Mesendoderm (in vitro differentiated cells): ENCODE data around the gene ABCC8.

Experiments
- DNase-seq: peaks from one replicate; pipeline ENCODE4 v3.0.0; 2013
- H2AK5ac ChIP-seq: 2 replicates; pipeline ENCODE4 v1.6.1; 2013; ENCODE audit warnings: low read length, inconsistent platforms
- H2BK120ac ChIP-seq: 2 replicates; pipeline ENCODE4 v1.6.1; 2013; ENCODE audit warnings: low read depth, mild to moderate bottlenecking, low read length, moderate library complexity, mixed read lengths
- H2BK15ac ChIP-seq: replicated peaks from 2 replicates; pipeline ENCODE4 v1.6.1; 2013; ENCODE audit warnings: low read depth, mild to moderate bottlenecking, moderate library complexity
- H2BK5ac ChIP-seq: 2 replicates; pipeline ENCODE4 v1.6.1; 2013; ENCODE audit warnings: low read length, inconsistent platforms
- H3K18ac ChIP-seq: 2 replicates; pipeline ENCODE4 v1.6.1; 2013; ENCODE audit warnings: mild to moderate bottlenecking, low read length, mixed read lengths
- H3K23ac ChIP-seq: one replicate; pipeline ENCODE4 v1.6.1; 2013; ENCODE audit warnings: low read length
- H3K27ac ChIP-seq: 2 replicates; pipeline ENCODE4 v1.5.1; 2013; ENCODE audit warnings: low read depth, mild to moderate bottlenecking, inconsistent platforms, low read length, moderate library complexity
- H3K27me3 ChIP-seq: 2 replicates; pipeline ENCODE4 v1.6.1; 2013; ENCODE audit warnings: low read length, control low read depth, mild to moderate bottlenecking, inconsistent platforms; ENCODE audit not compliant: insufficient read depth, poor library complexity
- H3K36me3 ChIP-seq: 2 replicates; pipeline ENCODE4 v1.6.1; 2013; ENCODE audit warnings: low read length, inconsistent platforms; ENCODE audit not compliant: control insufficient read depth, insufficient read depth
- H3K4ac ChIP-seq: one replicate; pipeline ENCODE4 v1.6.1; 2013; ENCODE audit warnings: low read depth, mild to moderate bottlenecking, low read length, moderate library complexity
- H3K4me1 ChIP-seq: 2 replicates; pipeline ENCODE4 v1.6.1; 2013; ENCODE audit warnings: low read depth, low read length, inconsistent platforms; ENCODE audit not compliant: control insufficient read depth
- H3K4me2 ChIP-seq: 2 replicates; pipeline ENCODE4 v1.6.1; 2013; ENCODE audit warnings: low read length
- H3K4me3 ChIP-seq: 2 replicates; pipeline ENCODE4 v1.5.1; 2013; ENCODE audit warnings: mild to moderate bottlenecking, low read length
- H3K56ac ChIP-seq: one replicate; pipeline ENCODE4 v1.6.1; 2013; ENCODE audit warnings: low read length
- H3K79me1 ChIP-seq: 2 replicates; pipeline ENCODE4 v1.6.1; 2013; ENCODE audit warnings: low read length, inconsistent platforms
- H3K79me2 ChIP-seq: 2 replicates; pipeline ENCODE4 v1.6.1; 2013; ENCODE audit warnings: mild to moderate bottlenecking, low read length; ENCODE audit not compliant: control insufficient read depth, insufficient read depth
- H3K9ac ChIP-seq: 2 replicates; pipeline ENCODE4 v1.6.1; 2013; ENCODE audit warnings: low read length, inconsistent platforms
- H4K5ac ChIP-seq: one replicate; pipeline ENCODE4 v1.6.1; 2013; ENCODE audit warnings: low read length
- H4K8ac ChIP-seq: one replicate; pipeline ENCODE4 v1.6.1; 2013; ENCODE audit warnings: low read depth, mild to moderate bottlenecking, control low read depth, low read length, moderate library complexity
- WGBS: extraction: QIAGEN DNeasy Blood & Tissue Kit; methylation state at CpG from one replicate; pipeline ENCODE4 v1.1.7; 2013; ENCODE audit warnings: low lambda C conversion rate, missing lambda C conversion rate; ENCODE audit not compliant: insufficient coverage; ENCODE audit errors: extremely low coverage; 5-methylcytosine and 5-hydroxymethylcytosine counted together

Gene ABCC8

DNA sequence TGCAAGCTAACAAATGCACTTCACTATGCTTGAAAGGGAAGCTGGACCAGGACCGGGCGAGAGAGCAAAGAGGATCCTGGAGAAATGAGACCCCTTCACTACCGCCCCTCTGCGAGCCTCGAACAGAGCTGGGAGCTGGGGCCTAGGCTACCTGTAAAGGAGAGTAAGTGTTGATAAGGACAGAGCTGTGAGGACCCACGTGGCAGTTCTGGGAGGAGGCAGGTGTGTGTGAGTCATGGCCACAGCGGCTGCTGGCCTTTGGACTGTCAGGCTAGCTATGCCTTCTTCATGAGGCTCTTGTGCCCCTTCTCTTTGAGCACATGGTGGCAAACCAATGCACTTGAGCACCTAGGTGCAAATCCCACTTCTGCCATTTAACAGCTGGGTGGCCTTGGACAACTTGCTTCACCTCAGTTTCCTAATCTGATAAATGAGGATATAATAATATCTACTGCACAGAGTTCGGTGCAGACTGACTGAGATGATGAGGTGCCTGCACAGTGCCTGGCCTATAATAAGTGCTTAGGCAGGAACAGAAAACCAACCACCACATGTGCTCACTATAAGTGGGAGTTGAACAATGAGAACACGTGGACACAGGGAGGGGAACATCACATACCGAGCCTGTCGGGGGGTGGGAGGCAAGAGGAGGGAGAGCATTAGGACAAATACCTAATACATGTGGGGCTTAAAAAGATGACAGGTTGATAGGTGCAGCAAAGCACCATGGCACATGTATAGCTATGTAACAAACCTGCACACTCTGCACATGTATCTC is 52.9 kb downstream of the ABCC8 start:
- H2BK15ac ChIP-seq = no peak overlapping the region
- no peak overlapping the region for H4K5ac ChIP-seq
- no peak overlapping the region for H2BK120ac ChIP-seq
- no peak for DNase-seq
- H3K27me3 ChIP-seq = no peaks in the 10 kb centered on the region
- no peak overlapping the region for H3K4ac ChIP-seq
- H3K4me3 ChIP-seq = no peak overlapping the region
- no peak overlapping the region for H3K9ac ChIP-seq
- H3K36me3 ChIP-seq = no peaks in the 10 kb centered on the region
- H3K4me2 ChIP-seq = no peak overlapping the region
- no peak overlapping the region for H3K18ac ChIP-seq
- no peak overlapping the region for H3K23ac ChIP-seq
- no peak overlapping the region for H4K8ac ChIP-seq
- no peak overlapping the region for H3K56ac ChIP-seq
- H3K79me1 ChIP-seq = no peaks in the 10 kb centered on the region
- no peaks in the 10 kb centered on the region for H3K79me2 ChIP-seq
- H2AK5ac ChIP-seq = no peak overlapping the region
- no CpG with 5 or more reads among the region's 11 CpGs for WGBS
- H2BK5ac ChIP-seq = no peak overlapping the region
- H3K4me1 ChIP-seq = no peaks in the 10 kb centered on the region
- no peak overlapping the region for H3K27ac ChIP-seq

DNA sequence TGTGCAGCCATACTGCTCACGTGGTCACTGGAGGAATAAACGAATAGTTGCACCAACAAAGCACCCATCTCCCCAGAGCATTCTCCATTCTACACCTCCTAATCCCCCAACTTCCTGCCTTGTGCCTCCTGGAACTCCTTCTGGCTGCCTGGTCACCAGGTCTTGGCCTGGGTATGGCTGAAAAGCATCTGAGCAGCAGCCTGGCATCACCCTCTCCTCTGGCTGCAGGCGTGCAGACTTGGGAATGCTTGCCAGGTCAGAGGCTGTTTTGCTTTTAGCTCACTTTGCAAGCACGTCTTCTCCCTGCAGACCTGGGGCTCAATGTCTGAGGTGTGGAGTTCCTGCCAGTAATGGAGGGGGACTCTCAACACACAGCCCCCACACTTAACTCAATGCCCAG is 54.9 kb downstream of the ABCC8 start:
- Histone ChIP-seq H2BK120ac (no peak overlapping the region), H3K27ac (no peak overlapping the region), H3K9ac (no peak overlapping the region), H4K8ac (no peak overlapping the region), H3K79me1 (no peaks in the 10 kb centered on the region), H3K23ac (no peak overlapping the region), H3K4me2 (no peak overlapping the region), H3K4me3 (no peak overlapping the region), H3K27me3 (no peaks in the 10 kb centered on the region), H3K79me2 (no peaks in the 10 kb centered on the region), H3K56ac (no peak overlapping the region), H3K36me3 (no peaks in the 10 kb centered on the region), H3K4ac (no peak overlapping the region), H2BK15ac (no peak overlapping the region), H3K4me1 (no peaks in the 10 kb centered on the region), H3K18ac (no peak overlapping the region), H2BK5ac (no peak overlapping the region), H4K5ac (no peak overlapping the region), H2AK5ac (no peak overlapping the region)
- DNase-seq = no peak
- no CpG with 5 or more reads among the region's 4 CpGs for WGBS

DNA sequence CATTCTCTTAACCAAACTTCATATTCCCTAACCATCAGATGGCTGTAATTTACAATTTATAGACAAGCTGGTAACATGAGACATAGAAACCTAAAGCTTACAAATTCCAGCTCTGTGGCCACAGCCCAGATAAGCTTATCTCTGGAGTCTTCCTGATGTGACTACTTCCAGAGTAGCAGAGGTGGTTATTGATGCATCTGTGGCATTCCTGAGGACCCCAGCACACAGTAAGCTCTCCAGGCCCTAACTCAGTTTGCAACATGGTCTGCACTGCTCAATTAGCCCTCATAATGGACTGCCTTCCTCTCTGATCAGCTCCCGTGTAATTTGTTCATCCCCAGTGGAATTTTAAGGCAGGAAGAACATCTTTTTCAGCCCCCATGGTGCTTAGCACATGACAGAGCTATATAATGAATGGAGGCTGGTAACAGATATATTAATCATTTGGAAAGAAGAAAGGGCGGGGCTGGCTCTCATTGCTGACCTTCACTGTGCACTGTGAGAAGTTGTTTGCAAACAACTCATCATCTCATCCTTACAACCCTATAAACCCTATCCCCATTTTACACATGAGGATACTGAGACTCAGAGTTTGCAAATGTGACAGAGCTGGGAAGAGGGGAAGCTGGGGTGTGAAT is 58.1 kb downstream of the ABCC8 start:
- WGBS = no CpG with 5 or more reads among the region's 2 CpGs
- no peak overlapping the region for H2BK120ac ChIP-seq
- H3K27me3 ChIP-seq = no peaks in the 10 kb centered on the region
- DNase-seq = peak; percentile 49
- H2BK5ac ChIP-seq = no peak overlapping the region
- H3K4ac ChIP-seq = no peak overlapping the region
- no peak overlapping the region for H3K4me3 ChIP-seq
- no peak overlapping the region for H2AK5ac ChIP-seq
- no peak overlapping the region for H2BK15ac ChIP-seq
- no peaks in the 10 kb centered on the region for H3K79me2 ChIP-seq
- no peak overlapping the region for H4K8ac ChIP-seq
- no peaks in the 10 kb centered on the region for H3K36me3 ChIP-seq
- H3K18ac ChIP-seq = no peak overlapping the region
- no peak overlapping the region for H3K23ac ChIP-seq
- H3K27ac ChIP-seq = no peak overlapping the region
- H3K56ac ChIP-seq = no peak overlapping the region
- H3K4me2 ChIP-seq = no peak overlapping the region
- no peaks in the 10 kb centered on the region for H3K4me1 ChIP-seq
- no peak overlapping the region for H4K5ac ChIP-seq
- no peak overlapping the region for H3K9ac ChIP-seq
- H3K79me1 ChIP-seq = no peaks in the 10 kb centered on the region

DNA sequence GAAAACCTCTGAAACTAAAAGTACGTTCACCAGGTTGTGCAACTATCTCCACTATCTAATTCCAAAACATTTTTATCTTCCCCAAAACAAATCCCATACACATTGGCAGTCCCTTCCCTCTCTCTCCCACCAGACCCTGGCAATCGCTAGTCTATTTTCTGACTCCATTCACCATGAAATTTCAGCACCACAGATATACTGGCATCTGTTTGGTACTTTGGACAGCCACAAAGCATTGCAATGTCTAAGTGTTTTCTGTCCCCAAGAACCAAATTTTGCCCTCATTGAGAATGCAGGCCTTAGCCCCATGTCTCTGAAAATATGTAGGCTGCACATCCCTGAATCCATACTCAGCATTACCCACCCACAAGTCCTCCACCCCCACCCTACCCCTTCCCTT is 60.2 kb downstream of the ABCC8 start:
- Histone ChIP-seq H3K36me3 (no peaks in the 10 kb centered on the region), H3K9ac (no peak overlapping the region), H3K18ac (no peak overlapping the region), H3K4ac (no peak overlapping the region), H3K4me3 (no peak overlapping the region), H2BK15ac (no peak overlapping the region), H2AK5ac (no peak overlapping the region), H2BK5ac (no peak overlapping the region), H3K79me1 (no peaks in the 10 kb centered on the region), H3K23ac (no peak overlapping the region), H4K5ac (no peak overlapping the region), H4K8ac (no peak overlapping the region), H3K4me1 (no peaks in the 10 kb centered on the region), H3K56ac (no peak overlapping the region), H3K27ac (no peak overlapping the region), H2BK120ac (no peak overlapping the region), H3K79me2 (no peaks in the 10 kb centered on the region), H3K4me2 (no peak overlapping the region), H3K27me3 (no peaks in the 10 kb centered on the region)
- no peak for DNase-seq
- no CpG with 5 or more reads among the region's 2 CpGs for WGBS

DNA sequence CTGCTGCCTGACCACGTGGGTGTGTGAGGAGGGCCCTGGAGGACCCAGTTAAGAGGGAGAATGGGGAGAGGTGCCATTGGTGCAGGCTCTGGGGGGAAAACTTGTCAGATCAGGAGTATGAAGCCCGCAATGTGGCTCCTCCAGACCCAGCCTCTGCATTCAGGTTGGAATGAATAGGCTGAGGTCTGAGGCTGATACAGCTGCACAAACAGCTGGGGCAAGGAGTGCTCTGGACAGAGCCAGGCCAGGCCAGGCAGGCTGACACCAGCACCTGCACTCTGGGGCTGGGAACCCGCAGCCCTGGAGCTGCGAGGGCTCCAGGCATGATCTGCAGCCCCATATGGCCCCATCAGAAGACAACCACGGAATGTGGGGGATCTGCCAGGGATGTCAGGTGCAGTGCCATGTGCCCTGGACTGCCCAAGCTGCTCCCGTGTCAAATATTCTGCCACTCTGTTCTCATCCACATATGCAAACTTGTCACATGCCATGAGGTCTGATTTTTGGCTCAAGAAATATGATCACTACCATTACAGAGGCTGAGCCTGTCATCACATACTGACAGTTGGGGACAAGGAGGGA is 61.0 kb downstream of the ABCC8 start:
- Histone ChIP-seq H3K4me2 (no peak overlapping the region), H3K4me3 (no peak overlapping the region), H4K5ac (no peak overlapping the region), H3K36me3 (no peaks in the 10 kb centered on the region), H3K23ac (no peak overlapping the region), H4K8ac (no peak overlapping the region), H3K9ac (no peak overlapping the region), H3K56ac (no peak overlapping the region), H3K27me3 (no peaks in the 10 kb centered on the region), H3K18ac (no peak overlapping the region), H3K79me2 (no peaks in the 10 kb centered on the region), H2AK5ac (no peak overlapping the region), H2BK15ac (no peak overlapping the region), H2BK5ac (no peak overlapping the region), H3K4me1 (no peaks in the 10 kb centered on the region), H3K27ac (no peak overlapping the region), H2BK120ac (no peak overlapping the region), H3K4ac (no peak overlapping the region), H3K79me1 (no peaks in the 10 kb centered on the region)
- no peak for DNase-seq
- WGBS = no CpG with 5 or more reads among the region's 6 CpGs
